ENCODE data around the gene GJB3. TPM values are rescaled to one million over a fixed set of nuclear protein-coding genes. Genes with fewer than 3 reads are reported as not detected.

The GJB3 gene
- total and polyA plus RNA-seq, 10 of the 15 experiments (the other 5 are each of a cell fraction or from before 2014, with no cell fraction given), result not detected

GRCh38 chr1:34745666-34746065, 35.3 kb upstream of the GJB3 start:
- H3K36me3 ChIP-seq (ENCODE audit: control insufficient read depth in 2 of 2, insufficient read depth in 2 of 2, low read length in 1 of 2), result no peaks in the 10 kb centered on the region
- no peaks in the 10 kb centered on the region; a peak in 1 of 4 replicates for H3K27me3 ChIP-seq (replicated peaks in 1 of 2; ENCODE audit: control insufficient read depth in 2 of 2, insufficient read depth in 2 of 2, low read length in 1 of 2)
- CTCF ChIA-PET, result no interaction called here
- no peak overlapping the region for H2AFZ ChIP-seq (ENCODE audit: control insufficient read depth, low read depth, low read length)
- BruUV-seq (replicated peaks), result no TSS peak
- no peaks in the 10 kb centered on the region for H3K79me2 ChIP-seq (ENCODE audit: control insufficient read depth, insufficient read depth, low read length)
- no peak overlapping the region for H3K27ac ChIP-seq (ENCODE audit: control insufficient read depth, insufficient read depth)
- no peaks in the 10 kb centered on the region for H3K9me3 ChIP-seq (replicated peaks; ENCODE audit: control insufficient read depth, insufficient read depth, low read length)
- in situ Hi-C loops (cut with MboI), result loop anchor here (10.0 kb wide), 1 partner anchor 1111 kb away; no protein-coding TSS in a partner anchor
- 18% methylated on average over 5 of the region's 5 CpGs for WGBS (ENCODE audit: insufficient coverage, insufficient replicate concordance, low lambda C conversion rate, missing lambda C conversion rate)
- ATAC-seq (no peak), DNase-seq (ENCODE audit: low read depth, low spot score) (no peak), FAIRE-seq (no peak)
- RAD21 ChIA-PET (ENCODE audit: unreplicated experiment), result no interaction called here
- no peaks in the 10 kb centered on the region for H3K4me1 ChIP-seq (ENCODE audit: control insufficient read depth, insufficient read depth, low read length)
- no peak for TF ChIP-seq DPF2 (IDR thresholded peaks at IDR 0.05)
- TF ChIP-seq EGR1 (IDR thresholded peaks at IDR 0.05; ENCODE audit: borderline replicate concordance in 1 of 2, low read depth in 2 of 2, low read length in 2 of 2), result no peak
- TF ChIP-seq POLR2AphosphoS5 (IDR thresholded peaks at IDR 0.05; ENCODE audit: low read length), result no peak
- no peak for TF ChIP-seq NFYA (IDR thresholded peaks at IDR 0.05; ENCODE audit: borderline replicate concordance, low read depth, low read length)
- TF ChIP-seq, protein P1, sequence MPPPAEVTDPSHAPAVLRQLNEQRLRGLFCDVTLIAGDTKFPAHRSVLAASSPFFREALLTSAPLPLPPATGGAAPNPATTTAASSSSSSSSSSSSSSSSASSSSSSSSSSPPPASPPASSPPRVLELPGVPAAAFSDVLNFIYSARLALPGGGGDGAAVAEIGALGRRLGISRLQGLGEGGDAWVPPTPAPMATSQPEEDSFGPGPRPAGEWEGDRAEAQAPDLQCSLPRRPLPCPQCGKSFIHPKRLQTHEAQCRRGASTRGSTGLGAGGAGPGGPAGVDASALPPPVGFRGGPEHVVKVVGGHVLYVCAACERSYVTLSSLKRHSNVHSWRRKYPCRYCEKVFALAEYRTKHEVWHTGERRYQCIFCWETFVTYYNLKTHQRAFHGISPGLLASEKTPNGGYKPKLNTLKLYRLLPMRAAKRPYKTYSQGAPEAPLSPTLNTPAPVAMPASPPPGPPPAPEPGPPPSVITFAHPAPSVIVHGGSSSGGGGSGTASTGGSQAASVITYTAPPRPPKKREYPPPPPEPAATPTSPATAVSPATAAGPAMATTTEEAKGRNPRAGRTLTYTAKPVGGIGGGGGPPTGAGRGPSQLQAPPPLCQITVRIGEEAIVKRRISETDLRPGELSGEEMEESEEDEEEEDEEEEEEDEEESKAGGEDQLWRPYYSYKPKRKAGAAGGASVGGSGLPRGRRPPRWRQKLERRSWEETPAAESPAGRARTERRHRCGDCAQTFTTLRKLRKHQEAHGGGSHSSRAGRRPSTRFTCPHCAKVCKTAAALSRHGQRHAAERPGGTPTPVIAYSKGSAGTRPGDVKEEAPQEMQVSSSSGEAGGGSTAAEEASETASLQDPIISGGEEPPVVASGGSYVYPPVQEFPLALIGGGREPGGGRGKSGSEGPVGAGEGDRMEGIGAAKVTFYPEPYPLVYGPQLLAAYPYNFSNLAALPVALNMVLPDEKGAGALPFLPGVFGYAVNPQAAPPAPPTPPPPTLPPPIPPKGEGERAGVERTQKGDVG (CRISPR knock-in tag; IDR thresholded peaks at IDR 0.05), result no peak
- TF ChIP-seq ZNF207 (IDR thresholded peaks at IDR 0.05; ENCODE audit: borderline replicate concordance), result no peak
- TF ChIP-seq TCF12 (IDR thresholded peaks at IDR 0.05; ENCODE audit: low read depth, low read length), result no peak
- TF ChIP-seq E2F4 (IDR thresholded peaks at IDR 0.05; ENCODE audit: low read depth, low read length), result no peak
- TF ChIP-seq YY1 (IDR thresholded peaks at IDR 0.05; ENCODE audit: low read depth, low read length), result no peak
- TF ChIP-seq HCFC1 (IDR thresholded peaks at IDR 0.05; ENCODE audit: low read length), result no peak
- TF ChIP-seq GABPA (IDR thresholded peaks at IDR 0.05; ENCODE audit: low read depth), result no peak
- no peak for TF ChIP-seq NR2C1 (IDR thresholded peaks at IDR 0.05)
- TF ChIP-seq, protein P2, sequence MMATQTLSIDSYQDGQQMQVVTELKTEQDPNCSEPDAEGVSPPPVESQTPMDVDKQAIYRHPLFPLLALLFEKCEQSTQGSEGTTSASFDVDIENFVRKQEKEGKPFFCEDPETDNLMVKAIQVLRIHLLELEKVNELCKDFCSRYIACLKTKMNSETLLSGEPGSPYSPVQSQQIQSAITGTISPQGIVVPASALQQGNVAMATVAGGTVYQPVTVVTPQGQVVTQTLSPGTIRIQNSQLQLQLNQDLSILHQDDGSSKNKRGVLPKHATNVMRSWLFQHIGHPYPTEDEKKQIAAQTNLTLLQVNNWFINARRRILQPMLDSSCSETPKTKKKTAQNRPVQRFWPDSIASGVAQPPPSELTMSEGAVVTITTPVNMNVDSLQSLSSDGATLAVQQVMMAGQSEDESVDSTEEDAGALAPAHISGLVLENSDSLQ (IDR thresholded peaks at IDR 0.05), result no peak
- no peak for TF ChIP-seq CTCF (IDR thresholded peaks at IDR 0.05 in 2 of 3, conservative IDR thresholded peaks at IDR 0.05 in 1 of 3; ENCODE audit: control insufficient read depth in 2 of 3, extremely low read depth in 1 of 3, insufficient read depth in 1 of 3, low read depth in 3 of 3, low read length in 3 of 3)
- no peak for TF ChIP-seq TCF3 (IDR thresholded peaks at IDR 0.05; ENCODE audit: borderline replicate concordance, insufficient read depth, low read depth, low read length)
- TF ChIP-seq CREM (IDR thresholded peaks at IDR 0.05; ENCODE audit: low read depth), result no peak
- TF ChIP-seq MTA3 (IDR thresholded peaks at IDR 0.05; ENCODE audit: borderline replicate concordance, low read length), result no peak
- TF ChIP-seq FOS (IDR thresholded peaks at IDR 0.05; ENCODE audit: borderline replicate concordance, extremely low read depth, insufficient read length), result no peak
- H3K9ac ChIP-seq (ENCODE audit: control insufficient read depth, insufficient read depth, low read length), result no peak overlapping the region
- SMC1A ChIA-PET (ENCODE audit: uncharacterized antibody, unreplicated experiment), result no interaction called here
- no peak overlapping the region for H3K4me2 ChIP-seq (ENCODE audit: control insufficient read depth, insufficient read depth)
- H3K4me3 ChIP-seq, result no peak overlapping the region
- POLR2A ChIA-PET, result no interaction called here
- no peaks in the 10 kb centered on the region for H4K20me1 ChIP-seq (ENCODE audit: control insufficient read depth, insufficient read depth)
- intact Hi-C loops (cut with micrococcal nuclease; ENCODE audit: unreplicated experiment), result no loop called here
